ENCODE measurements around the gene EHD4.

The EHD4 gene

GRCh38 chr15:41893422-41894250 lies 78.7 kb downstream of the EHD4 start, which contains the start of gene SPTBN5:
SPTBN5 (minus strand) TSS chr15:41894053; CDS start chr15:41893497, 556 bp downstream.
- H3K27me3 Mint-ChIP-seq (ENCODE audit: low read depth) = no peaks in the 10 kb centered on the region
- H3K36me3 Mint-ChIP-seq (ENCODE audit: low read depth) = peaks cover 13% of the 10 kb centered on the region
- peak within 1 kb of the TSS; percentile 87 for H3K27ac Mint-ChIP-seq
- H3K4me1 Mint-ChIP-seq (ENCODE audit: low read depth) = peaks cover 27% of the 10 kb centered on the region
- no peaks in the 10 kb centered on the region for H3K9me3 Mint-ChIP-seq
- H3K4me3 Mint-ChIP-seq = peak within 1 kb of the TSS; percentile 56

- no peaks in the 10 kb centered on the region for H3K9me3 Mint-ChIP-seq
- H3K4me3 Mint-ChIP-seq = no peak overlapping the region
- H3K36me3 Mint-ChIP-seq (ENCODE audit: low read depth) = peaks cover 8% of the 10 kb centered on the region
- H3K27ac Mint-ChIP-seq = peak overlapping the region; percentile 60
- no peaks in the 10 kb centered on the region for H3K27me3 Mint-ChIP-seq (ENCODE audit: low read depth)
- peaks cover 30% of the 10 kb centered on the region for H3K4me1 Mint-ChIP-seq (ENCODE audit: low read depth)
Measured at GRCh38 chr15:41892621-41893421, 79.5 kb downstream of the EHD4 start.

GRCh38 chr15:41891946-41892345 lies 80.4 kb downstream of the EHD4 start:
- Mint-ChIP-seq H3K9me3 (no peaks in the 10 kb centered on the region), H3K36me3 (ENCODE audit: low read depth) (peaks cover 3% of the 10 kb centered on the region), H3K27me3 (ENCODE audit: low read depth) (no peaks in the 10 kb centered on the region), H3K27ac (no peak overlapping the region), H3K4me3 (no peak overlapping the region), H3K4me1 (ENCODE audit: low read depth) (peaks cover 25% of the 10 kb centered on the region)

GRCh38 chr15:41891226-41891625 lies 81.1 kb downstream of the EHD4 start:
- no peaks in the 10 kb centered on the region for H3K27me3 Mint-ChIP-seq (ENCODE audit: low read depth)
- H3K27ac Mint-ChIP-seq = no peak overlapping the region
- peaks cover 24% of the 10 kb centered on the region for H3K4me1 Mint-ChIP-seq (ENCODE audit: low read depth)
- peaks cover 3% of the 10 kb centered on the region for H3K36me3 Mint-ChIP-seq (ENCODE audit: low read depth)
- H3K9me3 Mint-ChIP-seq = no peaks in the 10 kb centered on the region
- H3K4me3 Mint-ChIP-seq = no peak overlapping the region

GRCh38 chr15:41890050-41890690 lies 82.2 kb downstream of the EHD4 start:
- peaks cover 5% of the 10 kb centered on the region for H3K36me3 Mint-ChIP-seq (ENCODE audit: low read depth)
- peaks cover 22% of the 10 kb centered on the region for H3K4me1 Mint-ChIP-seq (ENCODE audit: low read depth)
- H3K27me3 Mint-ChIP-seq (ENCODE audit: low read depth) = no peaks in the 10 kb centered on the region
- H3K27ac Mint-ChIP-seq = no peak overlapping the region
- H3K4me3 Mint-ChIP-seq = no peak overlapping the region
- H3K9me3 Mint-ChIP-seq = no peaks in the 10 kb centered on the region

- H3K27me3 Mint-ChIP-seq (ENCODE audit: low read depth) = peaks cover 5% of the 10 kb centered on the region
- H3K4me1 Mint-ChIP-seq (ENCODE audit: low read depth) = peaks cover 14% of the 10 kb centered on the region
- H3K9me3 Mint-ChIP-seq = no peaks in the 10 kb centered on the region
- peak overlapping the region; percentile 31 for H3K27ac Mint-ChIP-seq
- H3K4me3 Mint-ChIP-seq = no peak overlapping the region
- H3K36me3 Mint-ChIP-seq (ENCODE audit: low read depth) = peaks cover 7% of the 10 kb centered on the region
Measured at GRCh38 chr15:41888662-41889253, 83.6 kb downstream of the EHD4 start.

- Mint-ChIP-seq H3K36me3 (ENCODE audit: low read depth) (peaks cover 7% of the 10 kb centered on the region), H3K27me3 (ENCODE audit: low read depth) (peaks cover 5% of the 10 kb centered on the region), H3K4me1 (ENCODE audit: low read depth) (peaks cover 11% of the 10 kb centered on the region), H3K4me3 (no peak overlapping the region), H3K27ac (no peak overlapping the region), H3K9me3 (no peaks in the 10 kb centered on the region)
Measured at GRCh38 chr15:41887893-41888292, 84.5 kb downstream of the EHD4 start.

- H3K27ac Mint-ChIP-seq = no peak overlapping the region
- peaks cover 5% of the 10 kb centered on the region for H3K27me3 Mint-ChIP-seq (ENCODE audit: low read depth)
- peaks cover 7% of the 10 kb centered on the region for H3K36me3 Mint-ChIP-seq (ENCODE audit: low read depth)
- H3K4me3 Mint-ChIP-seq = no peak overlapping the region
- peaks cover 9% of the 10 kb centered on the region for H3K4me1 Mint-ChIP-seq (ENCODE audit: low read depth)
- H3K9me3 Mint-ChIP-seq = no peaks in the 10 kb centered on the region
Measured at GRCh38 chr15:41887161-41887560, 85.2 kb downstream of the EHD4 start.

GRCh38 chr15:41886741-41887140 lies 85.6 kb downstream of the EHD4 start:
- Mint-ChIP-seq H3K9me3 (no peaks in the 10 kb centered on the region), H3K4me3 (no peak overlapping the region), H3K27ac (no peak overlapping the region), H3K27me3 (ENCODE audit: low read depth) (peaks cover 5% of the 10 kb centered on the region), H3K4me1 (ENCODE audit: low read depth) (peaks cover 9% of the 10 kb centered on the region), H3K36me3 (ENCODE audit: low read depth) (peaks cover 7% of the 10 kb centered on the region)

GRCh38 chr15:41885841-41886240 lies 86.5 kb downstream of the EHD4 start:
- Mint-ChIP-seq H3K4me1 (ENCODE audit: low read depth) (peaks cover 13% of the 10 kb centered on the region), H3K36me3 (ENCODE audit: low read depth) (peaks cover 7% of the 10 kb centered on the region), H3K4me3 (no peak overlapping the region), H3K27me3 (ENCODE audit: low read depth) (peaks cover 13% of the 10 kb centered on the region), H3K27ac (no peak overlapping the region), H3K9me3 (no peaks in the 10 kb centered on the region)

GRCh38 chr15:41885321-41885720 lies 87.0 kb downstream of the EHD4 start:
- Mint-ChIP-seq H3K36me3 (ENCODE audit: low read depth) (peaks cover 7% of the 10 kb centered on the region), H3K4me1 (ENCODE audit: low read depth) (peaks cover 13% of the 10 kb centered on the region), H3K9me3 (no peaks in the 10 kb centered on the region), H3K27ac (no peak overlapping the region), H3K27me3 (ENCODE audit: low read depth) (peaks cover 17% of the 10 kb centered on the region), H3K4me3 (no peak overlapping the region)

GRCh38 chr15:41884458-41884857 lies 87.9 kb downstream of the EHD4 start:
- H3K27ac Mint-ChIP-seq = no peak overlapping the region
- no peak overlapping the region for H3K4me3 Mint-ChIP-seq
- peaks cover 13% of the 10 kb centered on the region for H3K4me1 Mint-ChIP-seq (ENCODE audit: low read depth)
- peaks cover 7% of the 10 kb centered on the region for H3K36me3 Mint-ChIP-seq (ENCODE audit: low read depth)
- H3K9me3 Mint-ChIP-seq = no peaks in the 10 kb centered on the region
- peaks cover 17% of the 10 kb centered on the region for H3K27me3 Mint-ChIP-seq (ENCODE audit: low read depth)

- Mint-ChIP-seq H3K9me3 (no peaks in the 10 kb centered on the region), H3K36me3 (ENCODE audit: low read depth) (peaks cover 4% of the 10 kb centered on the region), H3K27me3 (ENCODE audit: low read depth) (peaks cover 17% of the 10 kb centered on the region), H3K4me3 (no peak overlapping the region), H3K27ac (no peak overlapping the region), H3K4me1 (ENCODE audit: low read depth) (peaks cover 10% of the 10 kb centered on the region)
Measured at GRCh38 chr15:41883484-41883825, 88.9 kb downstream of the EHD4 start.

GRCh38 chr15:41882689-41883483 lies 89.5 kb downstream of the EHD4 start:
- H3K27ac Mint-ChIP-seq = no peak overlapping the region
- peaks cover 9% of the 10 kb centered on the region for H3K4me1 Mint-ChIP-seq (ENCODE audit: low read depth)
- H3K27me3 Mint-ChIP-seq (ENCODE audit: low read depth) = peaks cover 17% of the 10 kb centered on the region
- no peaks in the 10 kb centered on the region for H3K9me3 Mint-ChIP-seq
- peaks cover 4% of the 10 kb centered on the region for H3K36me3 Mint-ChIP-seq (ENCODE audit: low read depth)
- no peak overlapping the region for H3K4me3 Mint-ChIP-seq
